ENCODE data around the gene PPP2R5A.

DNA sequence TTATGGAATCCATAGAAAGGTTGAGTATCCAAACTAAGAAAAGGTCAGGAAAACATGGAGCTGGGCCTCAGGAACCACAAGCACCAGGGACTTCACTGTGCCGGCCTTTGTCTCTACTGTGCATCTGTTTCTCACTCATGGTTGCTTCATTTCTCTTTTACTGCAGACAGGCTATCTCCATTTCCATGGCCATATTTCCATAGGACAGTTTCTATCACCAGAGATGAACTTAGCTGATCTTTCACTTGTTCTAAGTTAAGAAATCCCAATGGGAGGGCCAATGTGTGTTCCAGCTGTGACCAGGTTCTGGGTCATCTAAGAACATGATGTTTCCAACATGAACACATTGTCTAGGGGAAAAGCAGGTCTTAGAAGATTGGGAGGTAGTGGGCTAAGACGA lies 43.7 kb upstream of the PPP2R5A start:
- TF ChIP-seq, protein P1, sequence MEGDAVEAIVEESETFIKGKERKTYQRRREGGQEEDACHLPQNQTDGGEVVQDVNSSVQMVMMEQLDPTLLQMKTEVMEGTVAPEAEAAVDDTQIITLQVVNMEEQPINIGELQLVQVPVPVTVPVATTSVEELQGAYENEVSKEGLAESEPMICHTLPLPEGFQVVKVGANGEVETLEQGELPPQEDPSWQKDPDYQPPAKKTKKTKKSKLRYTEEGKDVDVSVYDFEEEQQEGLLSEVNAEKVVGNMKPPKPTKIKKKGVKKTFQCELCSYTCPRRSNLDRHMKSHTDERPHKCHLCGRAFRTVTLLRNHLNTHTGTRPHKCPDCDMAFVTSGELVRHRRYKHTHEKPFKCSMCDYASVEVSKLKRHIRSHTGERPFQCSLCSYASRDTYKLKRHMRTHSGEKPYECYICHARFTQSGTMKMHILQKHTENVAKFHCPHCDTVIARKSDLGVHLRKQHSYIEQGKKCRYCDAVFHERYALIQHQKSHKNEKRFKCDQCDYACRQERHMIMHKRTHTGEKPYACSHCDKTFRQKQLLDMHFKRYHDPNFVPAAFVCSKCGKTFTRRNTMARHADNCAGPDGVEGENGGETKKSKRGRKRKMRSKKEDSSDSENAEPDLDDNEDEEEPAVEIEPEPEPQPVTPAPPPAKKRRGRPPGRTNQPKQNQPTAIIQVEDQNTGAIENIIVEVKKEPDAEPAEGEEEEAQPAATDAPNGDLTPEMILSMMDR (IDR thresholded peaks at IDR 0.05; ENCODE audit: insufficient read depth, low read length), result no peak
- TF ChIP-seq POLR2AphosphoS5 (IDR thresholded peaks at IDR 0.05; ENCODE audit: low read depth), result no peak

Data from HL-60 (cell line).